ENCODE data around the gene FBXO30.
A peak's percentile ranks its signal among the peaks of the same experiment; 100 is the strongest.

Gene FBXO30

DNA sequence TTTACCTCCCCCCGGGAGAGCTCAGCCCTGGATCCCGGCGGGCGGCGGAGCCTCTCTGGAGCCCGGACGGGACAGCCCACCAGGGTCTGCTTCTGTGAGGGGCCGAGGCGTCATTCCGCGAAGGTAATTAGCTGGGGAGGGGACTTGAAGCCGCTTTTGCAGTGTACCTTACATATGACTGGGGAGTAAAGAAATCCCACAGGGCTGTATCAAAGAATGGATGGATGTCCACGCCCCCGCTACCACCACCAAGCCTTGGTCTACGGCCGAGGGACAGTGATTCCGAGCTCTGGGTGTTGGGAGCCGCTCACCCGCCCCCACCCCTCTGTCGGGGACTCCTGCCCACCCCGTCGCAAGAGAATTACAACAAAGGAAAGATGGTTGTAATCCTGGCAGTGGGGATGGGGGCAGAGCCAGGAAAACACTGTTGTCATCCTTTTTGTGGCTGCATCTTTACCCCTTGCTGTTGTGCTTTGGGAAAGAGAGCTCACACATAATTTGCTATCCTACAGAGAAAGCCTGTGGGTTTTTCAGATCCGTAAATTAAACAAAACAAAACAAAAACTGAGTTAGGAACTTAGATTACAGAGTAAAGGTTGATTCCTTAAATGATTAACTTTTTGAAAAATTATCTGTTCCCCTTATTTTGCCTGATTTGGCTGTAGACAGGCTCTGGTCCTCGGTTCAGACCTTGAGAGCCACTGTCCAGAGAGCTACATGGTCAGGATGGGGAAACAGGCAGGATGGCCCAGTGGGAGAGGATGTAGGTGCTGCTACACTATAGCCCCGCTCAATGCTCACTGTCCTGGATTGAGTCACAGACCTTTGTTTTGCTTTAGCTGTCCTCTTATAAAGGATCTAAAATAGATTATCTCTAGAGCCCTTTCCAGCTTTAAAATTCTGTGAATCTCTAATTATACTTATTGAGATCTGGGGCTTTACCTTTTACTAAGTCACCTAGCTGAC is 997 bp upstream of the FBXO30 start (continued):
- TF ChIP-seq ZNF157 (tag by site-specific recombination; IDR thresholded peaks at IDR 0.05) (no peak), ZNF26 (tag by site-specific recombination; IDR thresholded peaks at IDR 0.05) (no peak), ZNF311 (tag by site-specific recombination; IDR thresholded peaks at IDR 0.05; ENCODE audit: borderline replicate concordance) (no peak), ZBTB26 (tag by site-specific recombination; optimal IDR thresholded peaks at IDR 0.05) (no peak), KLF9 (tag by site-specific recombination; IDR thresholded peaks at IDR 0.05; ENCODE audit: low read depth) (no peak), ZNF23 (tag by site-specific recombination; IDR thresholded peaks at IDR 0.05; ENCODE audit: borderline replicate concordance) (no peak), ZNF280D (tag by site-specific recombination; IDR thresholded peaks at IDR 0.05) (no peak), ZNF610 (tag by site-specific recombination; IDR thresholded peaks at IDR 0.05; ENCODE audit: borderline replicate concordance) (no peak), YY1 (tag by site-specific recombination; IDR thresholded peaks at IDR 0.05) (no peak), ZBTB1 (tag by site-specific recombination; IDR thresholded peaks at IDR 0.05) (no peak), GLI4 (tag by site-specific recombination; IDR thresholded peaks at IDR 0.05) (no peak), ZNF404 (tag by site-specific recombination; IDR thresholded peaks at IDR 0.05) (no peak), IKZF3 (tag by site-specific recombination; IDR thresholded peaks at IDR 0.05) (no peak), ZNF792 (tag by site-specific recombination; IDR thresholded peaks at IDR 0.05) (no peak), ZBTB17 (tag by site-specific recombination; IDR thresholded peaks at IDR 0.05) (no peak), SCRT2 (tag by site-specific recombination; IDR thresholded peaks at IDR 0.05) (no peak), ZNF366 (tag by site-specific recombination; conservative IDR thresholded peaks at IDR 0.05) (no peak), EGR2 (tag by site-specific recombination; IDR thresholded peaks at IDR 0.05; ENCODE audit: low read depth) (0 out of 2 replicates have a peak, but pooled peaks have one; percentile 20), GLIS2 (tag by site-specific recombination; IDR thresholded peaks at IDR 0.05) (peak; percentile 63; the same call in 1 of the 2 replicates), ZNF174 (tag by site-specific recombination; IDR thresholded peaks at IDR 0.05) (no peak), ZNF155 (tag by site-specific recombination; IDR thresholded peaks at IDR 0.05) (no peak), ZBTB49 (tag by site-specific recombination; IDR thresholded peaks at IDR 0.05; ENCODE audit: low read depth) (no peak), ZNF549 (tag by site-specific recombination; IDR thresholded peaks at IDR 0.05) (no peak), ZNF274 (IDR thresholded peaks at IDR 0.05; ENCODE audit: low read length) (no peak), ZNF274 (tag by site-specific recombination; IDR thresholded peaks at IDR 0.05; ENCODE audit: borderline replicate concordance) (no peak), ZNF629 (tag by site-specific recombination; IDR thresholded peaks at IDR 0.05) (no peak)
- TF ChIP-seq, protein P1, sequence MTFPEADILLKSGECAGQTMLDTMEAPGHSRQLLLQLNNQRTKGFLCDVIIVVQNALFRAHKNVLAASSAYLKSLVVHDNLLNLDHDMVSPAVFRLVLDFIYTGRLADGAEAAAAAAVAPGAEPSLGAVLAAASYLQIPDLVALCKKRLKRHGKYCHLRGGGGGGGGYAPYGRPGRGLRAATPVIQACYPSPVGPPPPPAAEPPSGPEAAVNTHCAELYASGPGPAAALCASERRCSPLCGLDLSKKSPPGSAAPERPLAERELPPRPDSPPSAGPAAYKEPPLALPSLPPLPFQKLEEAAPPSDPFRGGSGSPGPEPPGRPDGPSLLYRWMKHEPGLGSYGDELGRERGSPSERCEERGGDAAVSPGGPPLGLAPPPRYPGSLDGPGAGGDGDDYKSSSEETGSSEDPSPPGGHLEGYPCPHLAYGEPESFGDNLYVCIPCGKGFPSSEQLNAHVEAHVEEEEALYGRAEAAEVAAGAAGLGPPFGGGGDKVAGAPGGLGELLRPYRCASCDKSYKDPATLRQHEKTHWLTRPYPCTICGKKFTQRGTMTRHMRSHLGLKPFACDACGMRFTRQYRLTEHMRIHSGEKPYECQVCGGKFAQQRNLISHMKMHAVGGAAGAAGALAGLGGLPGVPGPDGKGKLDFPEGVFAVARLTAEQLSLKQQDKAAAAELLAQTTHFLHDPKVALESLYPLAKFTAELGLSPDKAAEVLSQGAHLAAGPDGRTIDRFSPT (tag by site-specific recombination; IDR thresholded peaks at IDR 0.05) = no peak
- TF ChIP-seq, protein P2, sequence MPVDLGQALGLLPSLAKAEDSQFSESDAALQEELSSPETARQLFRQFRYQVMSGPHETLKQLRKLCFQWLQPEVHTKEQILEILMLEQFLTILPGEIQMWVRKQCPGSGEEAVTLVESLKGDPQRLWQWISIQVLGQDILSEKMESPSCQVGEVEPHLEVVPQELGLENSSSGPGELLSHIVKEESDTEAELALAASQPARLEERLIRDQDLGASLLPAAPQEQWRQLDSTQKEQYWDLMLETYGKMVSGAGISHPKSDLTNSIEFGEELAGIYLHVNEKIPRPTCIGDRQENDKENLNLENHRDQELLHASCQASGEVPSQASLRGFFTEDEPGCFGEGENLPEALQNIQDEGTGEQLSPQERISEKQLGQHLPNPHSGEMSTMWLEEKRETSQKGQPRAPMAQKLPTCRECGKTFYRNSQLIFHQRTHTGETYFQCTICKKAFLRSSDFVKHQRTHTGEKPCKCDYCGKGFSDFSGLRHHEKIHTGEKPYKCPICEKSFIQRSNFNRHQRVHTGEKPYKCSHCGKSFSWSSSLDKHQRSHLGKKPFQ (tag by site-specific recombination; IDR thresholded peaks at IDR 0.05) = no peak

Data from HEK293 (cell line).